SK-N-SH (cell line): Measurements from ENCODE around the gene CCM2. TPM values are rescaled to one million over a fixed set of nuclear protein-coding genes. Genes with fewer than 3 reads are reported as not detected.
A peak's percentile ranks its signal among the peaks of the same experiment; 100 is the strongest.

Experiments used
- CTCF ChIA-PET: fragments of 300-600, 350-600 bp; formaldehyde crosslinking; extraction: SDS; loops from one replicate; lab custom pipeline; 2021; lab: Yijun Ruan, JAX
- POLR2A ChIA-PET: fragments of 350-600 bp; sonication (Branson Sonifier 250); formaldehyde crosslinking; extraction: SDS; loops from one replicate; lab custom pipeline; 2020; ENCODE audit warnings: antibody characterized with exemption, inconsistent platforms; lab: Yijun Ruan, JAX
- DNase-seq: peaks from one replicate; pipeline ENCODE4 v3.0.0; 2012
- H2AFZ ChIP-seq: fragments of 200-600 bp; sonication (generic); 2 replicates; pipeline ENCODE4 v1.8.1; 2016; ENCODE audit warnings: antibody characterized with exemption, mild to moderate bottlenecking, low read depth
- H3F3A ChIP-seq: fragments of 200-600 bp; sonication (generic); replicated peaks from 2 replicates; pipeline ENCODE3; 2016; ENCODE audit warnings: antibody characterized with exemption, mild to moderate bottlenecking; ENCODE audit not compliant: insufficient read depth
- H3K27ac ChIP-seq, 2 experiments: fragments of 200-500 bp in 1 of 2; fragments of 200-600 bp in 1 of 2; sonication (Bioruptor generic) in 1 of 2; sonication (generic), shearing (Covaris generic) in 1 of 2; 2 replicates each; pipeline versions ENCODE4 v1.5.1 to v1.6.1; 2014 to 2016; ENCODE audit warnings: low read depth in 2 of 2, inconsistent platforms in 1 of 2, low read length in 1 of 2, mild to moderate bottlenecking in 1 of 2, mixed read lengths in 1 of 2
- H3K27me3 ChIP-seq: fragments of 200-600 bp; sonication (generic), shearing (Covaris generic); 2 replicates; pipeline ENCODE4 v1.6.1; 2016; ENCODE audit warnings: mixed run types; ENCODE audit not compliant: insufficient read depth
- H3K36me3 ChIP-seq, 2 experiments: fragments of 200-500 bp in 1 of 2; fragments of 200-600 bp in 1 of 2; sonication (Bioruptor generic) in 1 of 2; sonication (generic) in 1 of 2; replicated peaks in 1 of 2; 2 replicates each; pipeline versions ENCODE3 to v1.5.1; 2014 to 2016; ENCODE audit warnings: low read length in 1 of 2, mild to moderate bottlenecking in 1 of 2; ENCODE audit not compliant: insufficient read depth in 2 of 2, control insufficient read depth in 1 of 2
- H3K4me1 ChIP-seq, 2 experiments: fragments of 200-500 bp in 1 of 2; fragments of 200-600 bp in 1 of 2; sonication (Bioruptor generic) in 1 of 2; sonication (generic), shearing (Covaris generic) in 1 of 2; 2 replicates each; pipeline versions ENCODE4 v1.5.1 to v1.6.1; 2014 to 2016; ENCODE audit warnings: low read depth in 1 of 2, low read length in 1 of 2, mixed run types in 1 of 2; ENCODE audit not compliant: insufficient read depth in 2 of 2, control insufficient read depth in 1 of 2
- H3K4me2 ChIP-seq: fragments of 200-600 bp; sonication (generic), shearing (Covaris generic); 2 replicates; pipeline ENCODE4 v1.6.1; 2017; ENCODE audit warnings: mixed run types
- H3K4me3 ChIP-seq, 2 experiments: fragments of 200-500 bp in 1 of 2; fragments of 200-600 bp in 1 of 2; sonication (Bioruptor generic) in 1 of 2; sonication (generic), shearing (Covaris generic) in 1 of 2; 2 replicates each; pipeline versions ENCODE4 v1.5.1 to v1.8.1; 2014 to 2016; ENCODE audit warnings: low read depth in 2 of 2, inconsistent platforms in 1 of 2, low read length in 1 of 2, mild to moderate bottlenecking in 1 of 2, mixed read lengths in 1 of 2, moderate library complexity in 1 of 2
- H3K79me2 ChIP-seq: fragments of 200-600 bp; sonication (generic); 2 replicates; pipeline ENCODE4 v1.8.1; 2017; ENCODE audit warnings: mild to moderate bottlenecking; ENCODE audit not compliant: insufficient read depth
- H3K9ac ChIP-seq: fragments of 200-600 bp; sonication (generic); 2 replicates; pipeline ENCODE4 v1.6.1; 2017; ENCODE audit warnings: mixed run types
- H3K9me2 ChIP-seq: fragments of 200-600 bp; sonication (generic); 2 replicates; pipeline ENCODE4 v1.6.1; 2017; ENCODE audit warnings: mixed run types
- H3K9me3 ChIP-seq: fragments of 200-600 bp; sonication (generic); 2 replicates; pipeline ENCODE4 v1.6.1; 2017; ENCODE audit warnings: mixed run types, mild to moderate bottlenecking, moderate library complexity
- H4K20me1 ChIP-seq: fragments of 200-600 bp; sonication (generic); 2 replicates; pipeline ENCODE4 v1.6.1; 2017; ENCODE audit warnings: mild to moderate bottlenecking, mixed run types; ENCODE audit not compliant: insufficient read depth
- FOSL2 ChIP-seq: IDR thresholded peaks from 2 replicates; pipeline ENCODE4 v1.4.0; 2012; ENCODE audit warnings: low read depth, mild to moderate bottlenecking, moderate library complexity, borderline replicate concordance
- FOXM1 ChIP-seq: IDR thresholded peaks from 2 replicates; pipeline ENCODE4 v1.4.0; 2012; ENCODE audit warnings: low read depth, mild to moderate bottlenecking
- GABPA ChIP-seq: IDR thresholded peaks from 2 replicates; pipeline ENCODE4 v1.4.0; 2012; ENCODE audit warnings: low read depth, mild to moderate bottlenecking
- GATA2 ChIP-seq: sonication (generic); formaldehyde crosslinking; IDR thresholded peaks from 2 replicates; pipeline ENCODE4 v1.5.0; 2020; ENCODE audit warnings: mild to moderate bottlenecking, missing genetic modification reagents
- MEF2A ChIP-seq: IDR thresholded peaks from 2 replicates; pipeline ENCODE4 v1.4.0; 2012; ENCODE audit warnings: low read depth, borderline replicate concordance
- NRF1 ChIP-seq: IDR thresholded peaks from 2 replicates; pipeline ENCODE4 v1.6.1; 2012; ENCODE audit warnings: low read depth, mild to moderate bottlenecking, low read length
- RAD21 ChIP-seq: IDR thresholded peaks from 2 replicates; pipeline ENCODE4 v1.6.1; 2012; ENCODE audit warnings: mild to moderate bottlenecking, low read length
- RFX5 ChIP-seq: IDR thresholded peaks from 2 replicates; pipeline ENCODE4 v1.6.1; 2012; ENCODE audit warnings: mild to moderate bottlenecking, improper control_type of control experiment, low read length
- SMC3 ChIP-seq: IDR thresholded peaks from 2 replicates; pipeline ENCODE4 v1.6.1; 2012; ENCODE audit warnings: low read depth, low read length, improper control_type of control experiment
- YY1 ChIP-seq: IDR thresholded peaks from 2 replicates; pipeline ENCODE4 v1.4.0; 2012; ENCODE audit warnings: low read depth, mild to moderate bottlenecking
- WGBS: methylation state at CpG from one replicate; pipeline ENCODE4 v1.1.6; 2017; ENCODE audit warnings: low lambda C conversion rate; 5-methylcytosine and 5-hydroxymethylcytosine counted together
- polyA plus RNA-seq, 3 experiments: library from polyadenylated mRNA; depleted of rRNA; stranded (reverse); fragments of >200 nt; gene quantifications; 2 replicates each; pipeline ENCODE4 v1.2.3, GENCODE V29; 2012
- TF ChIP-seq, protein P1 (sequence below): IDR thresholded peaks from 2 replicates; pipeline ENCODE4 v1.6.1; 2012; ENCODE audit warnings: mild to moderate bottlenecking, low read depth, low read length, moderate library complexity
- TF ChIP-seq, protein P2 (sequence below): IDR thresholded peaks from 2 replicates; pipeline ENCODE4 v1.4.0; 2012; ENCODE audit warnings: low read depth
- TF ChIP-seq, protein P3 (sequence below): IDR thresholded peaks from 2 replicates; pipeline ENCODE4; 2012
- TF ChIP-seq, protein P4 (sequence below): fragments of 150-350 bp; IDR thresholded peaks from 2 replicates; pipeline ENCODE4 v1.6.1; 2016; ENCODE audit warnings: mild to moderate bottlenecking, low read depth, low read length

CCM2 gene
- polyA plus RNA-seq, 1 of the 3 experiments (the other 2 are of a cell fraction): 83.2 TPM

DNA sequence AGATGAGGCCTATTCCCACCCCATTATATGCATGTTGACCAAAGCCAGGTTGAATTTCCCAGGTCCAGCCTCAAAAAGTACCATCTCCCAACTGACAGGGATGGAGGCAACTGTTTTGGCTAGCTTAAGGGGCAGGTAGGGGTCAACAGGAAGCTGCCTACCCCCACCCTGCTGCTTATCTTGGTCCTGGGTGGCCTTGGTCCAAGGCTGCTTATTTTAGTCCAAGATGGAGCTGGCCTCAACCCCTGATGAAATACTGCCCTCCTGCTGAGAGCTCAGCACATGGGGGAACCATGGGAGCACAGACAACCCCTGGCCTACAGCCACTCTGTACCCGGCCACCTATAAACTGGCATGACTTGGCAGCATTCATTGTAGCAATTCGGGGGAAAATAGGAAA is 44.3 kb upstream of the CCM2 start (continued):
- TF ChIP-seq MEF2A: no peak

DNA sequence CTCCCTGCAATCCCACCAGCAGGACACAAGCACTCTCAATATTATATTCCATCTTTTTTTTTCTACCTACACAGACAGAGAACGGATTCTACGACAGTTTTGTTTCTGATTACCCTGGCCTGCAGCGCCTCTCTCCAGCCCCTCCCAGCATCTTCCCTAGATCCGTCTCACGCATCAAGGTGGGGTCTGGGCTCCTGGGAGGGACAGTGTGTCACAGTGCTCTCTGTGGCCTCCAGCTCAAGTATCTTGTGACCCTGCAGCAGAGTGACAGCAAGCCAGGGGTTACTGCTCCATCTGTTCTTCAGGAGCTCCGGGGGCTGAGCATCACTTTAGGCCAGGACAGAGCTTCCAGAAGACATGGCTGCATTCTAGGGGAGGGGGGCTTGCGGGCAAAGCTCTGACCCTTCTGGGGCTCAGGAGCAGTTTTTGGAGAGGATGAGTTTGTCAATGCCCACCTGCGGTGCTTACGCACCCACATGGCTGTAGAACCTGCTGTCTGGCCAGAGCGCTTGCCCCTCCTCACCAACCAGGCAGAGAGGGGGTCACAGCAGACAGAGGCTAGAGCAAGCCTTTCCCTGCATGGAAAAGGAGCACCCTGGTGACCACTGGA is 43.7 kb upstream of the CCM2 start:
- Histone ChIP-seq H3K9me2 (no peaks in the 10 kb centered on the region), H3K79me2 (no peaks in the 10 kb centered on the region), H3K27ac (no peak overlapping the region), H3K36me3 (no peaks in the 10 kb centered on the region)
- TF ChIP-seq, protein P1, sequence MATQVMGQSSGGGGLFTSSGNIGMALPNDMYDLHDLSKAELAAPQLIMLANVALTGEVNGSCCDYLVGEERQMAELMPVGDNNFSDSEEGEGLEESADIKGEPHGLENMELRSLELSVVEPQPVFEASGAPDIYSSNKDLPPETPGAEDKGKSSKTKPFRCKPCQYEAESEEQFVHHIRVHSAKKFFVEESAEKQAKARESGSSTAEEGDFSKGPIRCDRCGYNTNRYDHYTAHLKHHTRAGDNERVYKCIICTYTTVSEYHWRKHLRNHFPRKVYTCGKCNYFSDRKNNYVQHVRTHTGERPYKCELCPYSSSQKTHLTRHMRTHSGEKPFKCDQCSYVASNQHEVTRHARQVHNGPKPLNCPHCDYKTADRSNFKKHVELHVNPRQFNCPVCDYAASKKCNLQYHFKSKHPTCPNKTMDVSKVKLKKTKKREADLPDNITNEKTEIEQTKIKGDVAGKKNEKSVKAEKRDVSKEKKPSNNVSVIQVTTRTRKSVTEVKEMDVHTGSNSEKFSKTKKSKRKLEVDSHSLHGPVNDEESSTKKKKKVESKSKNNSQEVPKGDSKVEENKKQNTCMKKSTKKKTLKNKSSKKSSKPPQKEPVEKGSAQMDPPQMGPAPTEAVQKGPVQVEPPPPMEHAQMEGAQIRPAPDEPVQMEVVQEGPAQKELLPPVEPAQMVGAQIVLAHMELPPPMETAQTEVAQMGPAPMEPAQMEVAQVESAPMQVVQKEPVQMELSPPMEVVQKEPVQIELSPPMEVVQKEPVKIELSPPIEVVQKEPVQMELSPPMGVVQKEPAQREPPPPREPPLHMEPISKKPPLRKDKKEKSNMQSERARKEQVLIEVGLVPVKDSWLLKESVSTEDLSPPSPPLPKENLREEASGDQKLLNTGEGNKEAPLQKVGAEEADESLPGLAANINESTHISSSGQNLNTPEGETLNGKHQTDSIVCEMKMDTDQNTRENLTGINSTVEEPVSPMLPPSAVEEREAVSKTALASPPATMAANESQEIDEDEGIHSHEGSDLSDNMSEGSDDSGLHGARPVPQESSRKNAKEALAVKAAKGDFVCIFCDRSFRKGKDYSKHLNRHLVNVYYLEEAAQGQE: no peak
- no peak for TF ChIP-seq RAD21
- TF ChIP-seq NRF1: no peak
- TF ChIP-seq, protein P2, sequence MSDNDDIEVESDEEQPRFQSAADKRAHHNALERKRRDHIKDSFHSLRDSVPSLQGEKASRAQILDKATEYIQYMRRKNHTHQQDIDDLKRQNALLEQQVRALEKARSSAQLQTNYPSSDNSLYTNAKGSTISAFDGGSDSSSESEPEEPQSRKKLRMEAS: no peak
- TF ChIP-seq RFX5: no peak
- no peak for TF ChIP-seq YY1
- TF ChIP-seq, protein P3, sequence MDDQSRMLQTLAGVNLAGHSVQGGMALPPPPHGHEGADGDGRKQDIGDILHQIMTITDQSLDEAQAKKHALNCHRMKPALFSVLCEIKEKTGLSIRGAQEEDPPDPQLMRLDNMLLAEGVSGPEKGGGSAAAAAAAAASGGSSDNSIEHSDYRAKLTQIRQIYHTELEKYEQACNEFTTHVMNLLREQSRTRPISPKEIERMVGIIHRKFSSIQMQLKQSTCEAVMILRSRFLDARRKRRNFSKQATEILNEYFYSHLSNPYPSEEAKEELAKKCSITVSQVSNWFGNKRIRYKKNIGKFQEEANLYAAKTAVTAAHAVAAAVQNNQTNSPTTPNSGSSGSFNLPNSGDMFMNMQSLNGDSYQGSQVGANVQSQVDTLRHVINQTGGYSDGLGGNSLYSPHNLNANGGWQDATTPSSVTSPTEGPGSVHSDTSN: no peak
- TF ChIP-seq SMC3: no peak
- TF ChIP-seq, protein P4, sequence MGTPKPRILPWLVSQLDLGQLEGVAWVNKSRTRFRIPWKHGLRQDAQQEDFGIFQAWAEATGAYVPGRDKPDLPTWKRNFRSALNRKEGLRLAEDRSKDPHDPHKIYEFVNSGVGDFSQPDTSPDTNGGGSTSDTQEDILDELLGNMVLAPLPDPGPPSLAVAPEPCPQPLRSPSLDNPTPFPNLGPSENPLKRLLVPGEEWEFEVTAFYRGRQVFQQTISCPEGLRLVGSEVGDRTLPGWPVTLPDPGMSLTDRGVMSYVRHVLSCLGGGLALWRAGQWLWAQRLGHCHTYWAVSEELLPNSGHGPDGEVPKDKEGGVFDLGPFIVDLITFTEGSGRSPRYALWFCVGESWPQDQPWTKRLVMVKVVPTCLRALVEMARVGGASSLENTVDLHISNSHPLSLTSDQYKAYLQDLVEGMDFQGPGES: no peak
- no peak for TF ChIP-seq GATA2
- TF ChIP-seq FOSL2: no peak
- TF ChIP-seq GABPA: no peak
- TF ChIP-seq FOXM1: no peak
- TF ChIP-seq, all 33 proteins: peak for 0
- no peaks in the 10 kb centered on the region for H3F3A ChIP-seq
- peaks cover 8% of the 10 kb centered on the region; the same call in 1 of the 2 replicates for H3K27me3 ChIP-seq
- no peak overlapping the region for H3K4me2 ChIP-seq
- CTCF ChIA-PET: interaction anchor here (0.8 to 2.0 kb wide), 4 partner anchors 18 to 180 kb away, joined by 3 to 11 read pairs (median 4); partner anchors contain the start of gene H2AZ2
- DNase-seq: peak; percentile 11
- H4K20me1 ChIP-seq: no peaks in the 10 kb centered on the region
- no peak overlapping the region for H2AFZ ChIP-seq
- no peak overlapping the region for H3K9ac ChIP-seq
- H3K4me1 ChIP-seq: no peaks in the 10 kb centered on the region; a peak in 1 of 4 replicates
- WGBS: 84% methylated on average over 9 of the region's 10 CpGs
- POLR2A ChIA-PET: interaction anchor here (0.6 kb wide), 1 partner anchor 246 kb away, joined by 3 read pairs; no protein-coding TSS in a partner anchor
- no peaks in the 10 kb centered on the region for H3K9me3 ChIP-seq
- no peak overlapping the region for H3K4me3 ChIP-seq
